GM19328 (cell line): ENCODE results near the gene PI4KA.
"Not testable (repeated sequence)": the region's sequence is repeated elsewhere in the genome, so short reads cannot be mapped to it uniquely, and the experiment has no call there.

Experiments used
- ATAC-seq: cut with Tn5 transposase; IDR thresholded peaks from one replicate; pipeline ENCODE4 v1.9.1; 2021; ENCODE audit warnings: mild to moderate bottlenecking, moderate library complexity; ENCODE audit not compliant: unreplicated experiment

Gene PI4KA

GRCh38 chr22:20732431-20732830 is 126.2 kb downstream of the PI4KA start:
- not testable (repeated sequence) for ATAC-seq

GRCh38 chr22:20729194-20729593 is 129.4 kb downstream of the PI4KA start:
- ATAC-seq = no peak

GRCh38 chr22:20728523-20729190 is 130.0 kb downstream of the PI4KA start:
- no peak for ATAC-seq

- ATAC-seq = no peak
Measured at GRCh38 chr22:20727118-20728015, 131.2 kb downstream of the PI4KA start.

- no peak for ATAC-seq
Measured at GRCh38 chr22:20725987-20726558, 132.5 kb downstream of the PI4KA start.

- ATAC-seq = no peak
Measured at GRCh38 chr22:20724676-20725454, 133.7 kb downstream of the PI4KA start.

GRCh38 chr22:20721409-20722218 is 137.0 kb downstream of the PI4KA start:
- no peak for ATAC-seq

DNA sequence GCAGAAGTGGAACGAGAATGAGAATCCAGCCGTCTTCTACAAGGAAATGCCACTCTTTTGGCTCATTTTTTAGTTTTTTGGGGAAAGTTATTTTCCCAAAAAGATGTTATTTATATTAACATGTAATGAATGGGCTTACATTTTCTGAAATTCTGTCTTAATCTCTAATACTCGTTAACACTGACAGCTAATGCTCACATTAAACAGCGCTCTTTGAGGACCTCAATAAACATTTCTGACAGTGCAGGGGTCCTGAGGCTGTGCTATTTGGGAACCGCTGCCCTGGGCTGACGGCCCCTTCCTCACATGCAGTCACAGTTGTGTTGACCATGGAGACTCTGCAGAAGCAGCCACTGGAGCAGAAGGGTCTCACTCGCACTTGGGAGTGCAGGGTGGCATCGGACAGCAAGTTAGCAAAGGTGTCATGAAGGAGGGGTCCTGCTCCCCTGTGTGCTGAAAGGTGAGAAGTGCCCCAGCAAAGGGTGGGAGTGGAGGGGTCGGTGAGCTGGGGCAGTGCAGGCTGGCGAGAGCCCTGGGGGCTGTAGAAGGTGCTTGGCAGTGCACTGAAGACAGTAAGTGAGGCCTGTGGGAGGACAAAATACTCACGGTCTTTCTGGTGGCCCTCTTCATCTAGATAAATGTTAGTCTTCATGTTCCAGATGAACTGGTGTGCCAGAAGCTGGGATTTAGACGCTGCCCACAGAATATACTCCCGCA is 137.8 kb downstream of the PI4KA start:
- no peak for ATAC-seq

- not testable (repeated sequence) for ATAC-seq
Measured at GRCh38 chr22:20718727-20719126, 139.9 kb downstream of the PI4KA start.

GRCh38 chr22:20717981-20718380 is 140.6 kb downstream of the PI4KA start:
- not testable (repeated sequence) for ATAC-seq

DNA sequence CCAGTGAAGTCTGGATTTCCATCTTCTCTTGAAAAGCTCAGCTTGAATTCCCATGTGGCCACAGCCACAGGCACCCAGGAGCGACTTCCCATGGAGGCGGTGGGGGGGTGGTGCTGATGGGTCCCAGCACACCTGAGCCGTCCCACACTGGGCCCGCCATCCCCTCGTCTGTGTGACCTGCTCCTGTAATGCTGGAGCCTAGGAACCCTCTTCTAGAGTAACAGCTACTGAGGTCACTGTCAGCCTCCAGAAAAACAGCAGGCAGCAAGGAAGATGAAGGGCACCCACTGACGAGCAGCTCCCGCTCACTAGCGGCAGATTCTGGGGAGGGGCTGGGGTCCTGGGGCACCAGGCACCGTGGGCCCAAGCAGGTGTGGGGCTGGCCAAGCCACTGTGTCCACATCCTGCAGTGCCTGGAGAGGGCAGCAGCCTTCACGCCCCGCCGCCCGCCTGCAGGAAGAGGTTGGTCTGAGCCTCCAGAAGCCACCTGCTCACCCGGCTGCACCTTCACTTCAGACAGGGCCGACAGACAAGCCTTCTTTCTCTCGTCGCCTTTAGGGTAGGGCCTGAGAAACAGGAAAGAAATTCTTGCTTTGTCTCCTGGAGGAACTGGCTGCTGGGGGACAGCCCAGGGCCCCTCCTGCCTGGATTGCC is 141.3 kb downstream of the PI4KA start:
- not testable (repeated sequence) for ATAC-seq

- ATAC-seq = not testable (repeated sequence)
Measured at GRCh38 chr22:20713116-20713515, 145.5 kb downstream of the PI4KA start.

DNA sequence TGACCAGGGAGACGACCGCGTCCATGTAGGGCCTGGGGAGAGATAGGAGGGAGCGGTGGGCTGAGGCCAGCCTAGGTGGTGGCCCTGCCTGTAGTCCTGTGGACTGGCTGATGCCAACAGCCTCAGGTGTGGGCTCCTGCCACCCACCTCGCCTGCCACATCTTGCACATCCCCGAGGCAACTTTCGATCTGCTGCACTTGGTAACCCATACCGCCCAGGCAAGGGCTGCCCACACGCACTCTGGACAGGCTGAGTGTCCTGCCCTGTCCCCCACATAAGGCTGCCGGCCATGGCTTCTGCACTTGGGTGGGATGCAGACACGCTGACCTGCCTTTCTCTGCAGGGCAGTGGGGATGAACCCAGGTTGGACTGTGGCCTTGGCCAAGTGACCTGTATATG is 148.6 kb downstream of the PI4KA start:
- not testable (repeated sequence) for ATAC-seq

DNA sequence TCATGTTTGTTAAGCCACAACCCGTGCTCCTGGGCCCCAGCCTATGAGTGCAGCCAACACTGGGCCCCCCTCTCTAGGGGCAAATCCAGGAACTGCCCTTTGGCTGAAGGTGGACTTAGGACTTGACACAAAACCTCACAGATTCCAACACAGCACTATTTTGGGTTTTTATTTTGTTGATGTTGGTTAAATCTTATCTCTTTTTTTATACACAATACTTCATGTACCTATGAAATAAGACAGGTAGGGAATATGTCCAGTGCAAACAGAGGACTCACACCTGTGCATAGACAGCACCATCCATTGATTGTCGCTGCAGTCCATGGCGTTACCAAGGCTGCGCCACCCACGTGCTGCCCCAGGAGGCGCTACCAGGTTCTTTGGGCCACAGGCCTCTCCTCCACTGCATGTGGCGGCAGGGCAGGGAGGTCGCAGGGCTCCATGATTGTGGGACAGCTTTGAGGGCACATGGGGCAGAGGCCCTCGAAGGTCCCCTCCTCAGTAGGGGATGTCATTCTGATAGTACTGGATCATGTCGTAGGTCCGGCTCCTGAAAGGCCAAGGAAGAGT is 151.0 kb downstream of the PI4KA start:
- ATAC-seq = not testable (repeated sequence)

DNA sequence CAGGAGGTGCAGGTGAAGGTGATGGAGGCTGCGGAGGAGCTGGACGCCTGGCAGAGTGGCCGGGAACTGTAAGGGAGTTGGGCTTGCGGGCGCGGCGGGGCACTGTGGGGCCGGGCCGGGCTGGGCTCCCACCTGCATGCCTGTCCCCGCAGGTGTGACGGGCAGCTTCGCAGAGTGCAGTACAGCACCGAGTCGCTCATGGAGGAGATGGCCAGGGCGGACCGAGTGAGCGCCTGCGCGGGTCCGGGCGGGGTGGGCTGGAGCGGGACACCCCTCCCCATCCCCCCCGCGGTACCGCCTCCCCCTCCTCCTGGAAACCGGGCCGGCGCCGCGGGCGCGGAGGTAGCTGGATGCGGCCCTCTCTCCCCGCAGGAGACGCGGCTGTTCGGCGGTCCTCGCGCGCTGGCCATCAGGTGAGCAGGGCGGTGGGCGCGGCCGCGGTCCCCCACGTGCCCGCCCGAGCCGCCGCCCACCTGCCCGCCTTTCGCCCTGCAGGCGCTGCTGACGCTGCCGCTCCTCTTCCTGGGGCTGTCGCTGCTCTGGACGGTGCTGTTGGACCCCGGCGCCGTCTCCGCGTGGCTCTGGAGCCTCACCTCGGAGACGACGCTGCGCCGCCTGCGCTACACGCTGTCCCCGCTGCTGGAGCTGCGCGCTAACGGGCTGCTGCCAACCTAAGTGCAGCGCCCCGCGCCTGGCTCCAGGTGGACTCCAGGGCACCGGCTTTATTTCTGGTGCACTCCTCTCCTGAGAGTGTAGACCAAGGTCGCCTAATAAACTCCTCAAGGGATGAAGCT is 154.6 kb downstream of the PI4KA start:
- not testable (repeated sequence) for ATAC-seq

DNA sequence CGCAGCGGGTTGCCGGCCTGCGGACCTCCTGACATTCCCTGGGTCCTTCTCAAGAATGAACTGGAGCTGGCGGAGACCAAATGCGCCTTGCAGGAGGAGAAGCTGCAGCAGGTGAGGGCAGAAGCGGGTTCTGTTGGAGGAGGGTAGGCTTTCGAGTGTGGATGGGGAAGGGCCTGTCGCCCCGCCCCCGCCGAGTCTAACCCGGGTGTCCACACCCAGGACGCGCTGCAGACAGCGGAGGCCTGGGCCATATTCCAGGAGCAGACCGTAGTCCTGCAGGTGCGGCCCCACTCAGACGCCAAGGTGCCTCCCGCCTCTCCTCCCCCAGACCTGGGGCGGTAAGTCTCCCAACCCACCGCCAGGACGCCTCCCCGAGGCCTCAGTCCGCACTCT is 155.2 kb downstream of the PI4KA start:
- ATAC-seq = peak; percentile 21

GRCh38 chr22:20702546-20703413 is 155.8 kb downstream of the PI4KA start:
- ATAC-seq = peak; percentile 62
